H9 (cell line): ENCODE measurements around the gene PUS7. TPM values are rescaled to one million over a fixed set of nuclear protein-coding genes. Genes with fewer than 3 reads are reported as not detected.

Experiments used
- DNase-seq: peaks from one replicate; pipeline ENCODE4 v3.0.0-alpha.2; 2017
- H2AFZ ChIP-seq: one replicate; pipeline ENCODE4 v1.6.1; 2013; ENCODE audit warnings: mild to moderate bottlenecking, low read length, control low read depth, moderate library complexity
- H2AK5ac ChIP-seq: 2 replicates; pipeline ENCODE4 v1.6.1; 2013; ENCODE audit warnings: low read length, control low read depth, mixed read lengths; ENCODE audit not compliant: insufficient read length
- H2BK120ac ChIP-seq: one replicate; pipeline ENCODE4 v1.6.1; 2013; ENCODE audit warnings: low read depth, mild to moderate bottlenecking, low read length, control low read depth, inconsistent platforms; ENCODE audit not compliant: poor library complexity, severe bottlenecking
- H2BK12ac ChIP-seq: 2 replicates; pipeline ENCODE4 v1.6.1; 2013; ENCODE audit warnings: low read length, control low read depth, mixed read lengths, low read depth; ENCODE audit not compliant: insufficient read length
- H2BK15ac ChIP-seq: 2 replicates; pipeline ENCODE4 v1.6.1; 2013; ENCODE audit warnings: low read depth, low read length, control low read depth
- H2BK20ac ChIP-seq: one replicate; pipeline ENCODE4 v1.6.1; 2013; ENCODE audit warnings: low read depth, mild to moderate bottlenecking, low read length, control low read depth, inconsistent platforms; ENCODE audit not compliant: poor library complexity, severe bottlenecking
- H2BK5ac ChIP-seq: 2 replicates; pipeline ENCODE4 v1.6.1; 2013; ENCODE audit warnings: low read length, control low read depth, mixed read lengths; ENCODE audit not compliant: insufficient read length
- H3K14ac ChIP-seq: 2 replicates; pipeline ENCODE4 v1.6.1; 2013; ENCODE audit warnings: low read length, control low read depth; ENCODE audit not compliant: insufficient read depth
- H3K18ac ChIP-seq: 2 replicates; pipeline ENCODE4 v1.6.1; 2013; ENCODE audit warnings: low read depth, mild to moderate bottlenecking, mixed read lengths, low read length, control low read depth; ENCODE audit not compliant: insufficient read length
- H3K23ac ChIP-seq: 2 replicates; pipeline ENCODE4 v1.6.1; 2013; ENCODE audit warnings: low read length, control low read depth, mixed read lengths, low read depth; ENCODE audit not compliant: insufficient read length
- H3K23me2 ChIP-seq: 2 replicates; pipeline ENCODE4 v1.6.1; 2013; ENCODE audit warnings: low read depth, mild to moderate bottlenecking, mixed read lengths, low read length, control low read depth; ENCODE audit not compliant: insufficient read length, poor library complexity, severe bottlenecking
- H3K27ac ChIP-seq: 2 replicates; pipeline ENCODE4 v1.5.1; 2013; ENCODE audit warnings: low read length, control low read depth, mixed read lengths, low read depth; ENCODE audit not compliant: insufficient read length
- H3K27me3 ChIP-seq: 2 replicates; pipeline ENCODE4 v1.6.1; 2013; ENCODE audit warnings: low read length, control low read depth, inconsistent platforms; ENCODE audit not compliant: insufficient read depth
- H3K4ac ChIP-seq: 2 replicates; pipeline ENCODE4 v1.6.1; 2013; ENCODE audit warnings: low read depth, mild to moderate bottlenecking, control low read depth, inconsistent platforms, low read length, moderate library complexity
- H3K4me1 ChIP-seq: 2 replicates; pipeline ENCODE4 v1.6.1; 2013; ENCODE audit warnings: low read length, control low read depth, inconsistent platforms; ENCODE audit not compliant: insufficient read depth
- H3K4me2 ChIP-seq: 2 replicates; pipeline ENCODE4 v1.6.1; 2013; ENCODE audit warnings: low read length, control low read depth, mixed read lengths; ENCODE audit not compliant: insufficient read length, insufficient read depth
- H3K56ac ChIP-seq: 2 replicates; pipeline ENCODE4 v1.6.1; 2013; ENCODE audit warnings: low read depth, mild to moderate bottlenecking, mixed read lengths, low read length, control low read depth; ENCODE audit not compliant: insufficient read length
- H3K79me1 ChIP-seq: 2 replicates; pipeline ENCODE4 v1.6.1; 2013; ENCODE audit warnings: low read depth, mild to moderate bottlenecking, moderate library complexity, low read length, control low read depth, inconsistent platforms; ENCODE audit not compliant: insufficient read depth, poor library complexity, severe bottlenecking
- H3K79me2 ChIP-seq: 2 replicates; pipeline ENCODE4 v1.6.1; 2013; ENCODE audit warnings: low read length, control low read depth, inconsistent platforms; ENCODE audit not compliant: insufficient read depth
- H3K9ac ChIP-seq: 2 replicates; pipeline ENCODE4 v1.6.1; 2013; ENCODE audit warnings: low read length, control low read depth, mixed read lengths; ENCODE audit not compliant: insufficient read length; ENCODE audit errors: extremely low read depth
- H3K9me3 ChIP-seq: one replicate; pipeline ENCODE4 v1.6.1; 2013; ENCODE audit warnings: low read depth, low read length, inconsistent platforms; ENCODE audit not compliant: control insufficient read depth
- H3T11ph ChIP-seq: one replicate; pipeline ENCODE4 v1.6.1; 2013; ENCODE audit warnings: mild to moderate bottlenecking, low read length, control low read depth, inconsistent platforms
- H4K20me1 ChIP-seq: one replicate; pipeline ENCODE4 v1.6.1; 2013; ENCODE audit not compliant: control insufficient read depth, insufficient read length, insufficient read depth
- H4K5ac ChIP-seq: 2 replicates; pipeline ENCODE4 v1.6.1; 2013; ENCODE audit warnings: low read depth, mild to moderate bottlenecking, mixed read lengths, low read length, control low read depth; ENCODE audit not compliant: insufficient read length
- H4K8ac ChIP-seq: replicated peaks from 2 replicates; pipeline ENCODE4 v1.6.1; 2013; ENCODE audit warnings: low read length, control low read depth, mixed read lengths, low read depth; ENCODE audit not compliant: insufficient read length
- H4K91ac ChIP-seq: 2 replicates; pipeline ENCODE4 v1.6.1; 2013; ENCODE audit warnings: low read depth, mild to moderate bottlenecking, moderate library complexity, mixed read lengths, low read length, control low read depth; ENCODE audit not compliant: insufficient read length
- H3K27ac Mint-ChIP-seq, 3 experiments: 2 replicates in 2 of 3; 3 replicates in 1 of 3; pipeline ENCODE4 v1.8.0; 2020 to 2021; ENCODE audit warnings: mixed read lengths in 3 of 3, mild to moderate bottlenecking in 1 of 3, moderate library complexity in 1 of 3
- H3K27me3 Mint-ChIP-seq: 2 replicates; pipeline ENCODE4 v1.8.0; 2021; ENCODE audit warnings: low read depth, mild to moderate bottlenecking, moderate library complexity, mixed read lengths
- H3K36me3 Mint-ChIP-seq, 3 experiments: 2 replicates in 2 of 3; 3 replicates in 1 of 3; pipeline ENCODE4 v1.8.0; 2020 to 2021; ENCODE audit warnings: low read depth in 3 of 3, mixed read lengths in 3 of 3; ENCODE audit not compliant: insufficient read depth in 1 of 3
- H3K4me1 Mint-ChIP-seq, 2 experiments: 2 replicates each; pipeline ENCODE4 v1.8.0; 2020; ENCODE audit warnings: mixed read lengths in 2 of 2
- H3K4me3 Mint-ChIP-seq, 2 experiments: 2 replicates in 1 of 2; 3 replicates in 1 of 2; pipeline ENCODE4 v1.8.0; 2020 to 2021; ENCODE audit warnings: mild to moderate bottlenecking in 2 of 2, mixed read lengths in 2 of 2, moderate library complexity in 1 of 2
- H3K9me3 Mint-ChIP-seq, 2 experiments: 2 replicates in 1 of 2; 3 replicates in 1 of 2; pipeline ENCODE4 v1.8.0; 2020; ENCODE audit warnings: mild to moderate bottlenecking in 2 of 2, mixed read lengths in 2 of 2, moderate library complexity in 1 of 2
- CTCF ChIP-seq: fragments of 200-600 bp; sonication (generic); conservative IDR thresholded peaks from 3 replicates; pipeline ENCODE4 v1.8.0; 2021; ENCODE audit warnings: antibody characterized with exemption, mild to moderate bottlenecking
- WGBS: extraction: QIAGEN DNeasy Blood & Tissue Kit; methylation state at CpG from one replicate; pipeline ENCODE4 v1.1.7; 2013; ENCODE audit warnings: missing lambda C conversion rate, low lambda C conversion rate, mixed read lengths; ENCODE audit not compliant: insufficient read length; ENCODE audit errors: extremely low coverage; 5-methylcytosine and 5-hydroxymethylcytosine counted together
- total RNA-seq: library from RNA; stranded (reverse); gene quantifications from 2 replicates; pipeline ENCODE4 v1.2.1, GENCODE V29; 2021

Gene PUS7
- total RNA-seq, 1 experiment from 2014 or later = 54.3 TPM

DNA sequence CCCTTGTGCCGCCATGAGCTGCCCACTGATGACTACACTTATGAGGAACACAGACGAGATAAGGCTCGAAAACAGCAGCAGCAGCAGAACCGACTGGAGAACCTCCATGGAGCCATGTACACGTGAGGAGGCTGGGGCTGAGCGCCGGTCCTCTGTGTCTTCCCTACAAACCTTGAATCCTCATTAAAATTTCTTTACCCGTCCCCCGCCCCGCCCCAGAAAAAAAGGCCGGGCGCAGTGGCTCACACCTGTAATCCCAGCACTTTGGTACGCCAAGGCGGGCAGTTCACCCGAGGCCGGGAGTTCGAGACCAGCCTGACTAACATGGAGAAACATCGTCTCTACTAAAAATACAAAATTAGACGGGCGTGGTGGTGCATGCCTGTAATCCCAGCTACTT is 8.5 kb upstream of the PUS7 start:
- no peaks in the 10 kb centered on the region for H4K20me1 ChIP-seq
- no peak overlapping the region for H2BK5ac ChIP-seq
- no peak overlapping the region for H3K56ac ChIP-seq
- no peak overlapping the region for H3K4ac ChIP-seq
- no peak overlapping the region for H2AFZ ChIP-seq
- H3K9ac ChIP-seq = no peak overlapping the region
- no peaks in the 10 kb centered on the region for H3K79me1 ChIP-seq
- no peak overlapping the region for H2BK120ac ChIP-seq
- Mint-ChIP-seq H3K36me3 (peaks cover 0 to 7% (median 0%) of the 10 kb centered on the region in 3 experiments; a peak in 2 of 7 replicates), H3K4me1 (peaks cover 12 to 16% of the 10 kb centered on the region in 2 experiments), H3K9me3 (no peaks in the 10 kb centered on the region), H3K4me3 (no peak overlapping the region), H3K27ac (no peak overlapping the region), H3K27me3 (no peaks in the 10 kb centered on the region)
- no peak for TF ChIP-seq CTCF
- H2BK12ac ChIP-seq = no peak overlapping the region
- H3K23ac ChIP-seq = no peak overlapping the region
- no peak for DNase-seq
- H3K4me1 ChIP-seq = 0 out of 2 replicates have a peak, but pooled peaks cover 2% of the 10 kb centered on the region
- H3K14ac ChIP-seq = no peak overlapping the region
- H4K91ac ChIP-seq = no peak overlapping the region
- WGBS = no CpG with 5 or more reads among the region's 20 CpGs
- no peak overlapping the region for H3T11ph ChIP-seq
- H2BK20ac ChIP-seq = no peak overlapping the region
- peaks cover 4% of the 10 kb centered on the region for H3K23me2 ChIP-seq
- H3K79me2 ChIP-seq = no peaks in the 10 kb centered on the region
- H4K8ac ChIP-seq = no peak overlapping the region
- no peak overlapping the region for H3K4me2 ChIP-seq
- no peak overlapping the region for H4K5ac ChIP-seq
- no peak overlapping the region for H2BK15ac ChIP-seq
- H3K27ac ChIP-seq = no peak overlapping the region
- H2AK5ac ChIP-seq = no peak overlapping the region
- no peaks in the 10 kb centered on the region for H3K9me3 ChIP-seq
- H3K18ac ChIP-seq = no peak overlapping the region
- H3K27me3 ChIP-seq = no peaks in the 10 kb centered on the region
